CD4-positive, alpha-beta T cell (primary cell): ENCODE results near the gene RPGRIP1. TPM values are rescaled to one million over a fixed set of nuclear protein-coding genes. Genes with fewer than 3 reads are reported as not detected.

Experiments used
- ATAC-seq: fragments of 200-7000 bp; cut with Tn5 transposase; one replicate; pipeline ENCODE4 v1.10.0; 2022; ENCODE audit warnings: mild to moderate bottlenecking; ENCODE audit not compliant: poor library complexity
- CTCF ChIA-PET: fragments of 350-600 bp; sonication (Branson Sonifier 250); formaldehyde crosslinking; loops from one replicate; lab custom pipeline; 2021; ENCODE audit warnings: antibody characterized with exemption, inconsistent platforms; lab: Charles Lee
- POLR2A ChIA-PET: fragments of 350-600 bp; sonication (Branson Sonifier 250); formaldehyde crosslinking; loops from one replicate; lab custom pipeline; 2021; ENCODE audit warnings: antibody characterized with exemption, inconsistent platforms; lab: Charles Lee
- DNase-seq, 14 experiments: peaks; one replicate each; pipeline ENCODE4 v3.0.0-alpha.2; 2013 to 2020; ENCODE audit warnings: mixed read lengths in 2 of 14
- H3K27ac ChIP-seq, 2 donors: one replicate each; pipeline versions ENCODE4 v1.5.1 to v1.7.0; 2013; ENCODE audit warnings: low read length in 2 of 2, low read depth in 1 of 2, mild to moderate bottlenecking in 1 of 2
- H3K27me3 ChIP-seq, 2 experiments: 1 replicate in 1 of 2; 2 replicates in 1 of 2; pipeline versions ENCODE4 v1.6.1 to v1.7.0; 2013; ENCODE audit warnings: low read length in 2 of 2, control low read depth in 1 of 2, mild to moderate bottlenecking in 1 of 2, moderate library complexity in 1 of 2; ENCODE audit not compliant: insufficient read depth in 2 of 2, control insufficient read depth in 1 of 2
- H3K36me3 ChIP-seq: one replicate; pipeline ENCODE4 v1.6.1; 2013; ENCODE audit warnings: low read length, control low read depth; ENCODE audit not compliant: insufficient read depth
- H3K4me1 ChIP-seq: one replicate; pipeline ENCODE4 v1.6.1; 2013; ENCODE audit warnings: low read length, control low read depth; ENCODE audit not compliant: insufficient read depth
- H3K4me3 ChIP-seq: one replicate; pipeline ENCODE4 v1.5.1; 2013; ENCODE audit warnings: mild to moderate bottlenecking, low read length, moderate library complexity
- H3K9me3 ChIP-seq, 2 experiments: 1 replicate in 1 of 2; 2 replicates in 1 of 2; pipeline versions ENCODE4 v1.6.1 to v1.7.0; 2013; ENCODE audit warnings: low read length in 2 of 2, mild to moderate bottlenecking in 2 of 2, control low read depth in 1 of 2, moderate library complexity in 1 of 2; ENCODE audit not compliant: control insufficient read depth in 1 of 2, insufficient read depth in 1 of 2
- H3K27ac Mint-ChIP-seq: one replicate; pipeline ENCODE4 v1.8.0; 2020; ENCODE audit warnings: mixed read lengths
- H3K27me3 Mint-ChIP-seq: one replicate; pipeline ENCODE4 v1.8.0; 2021; ENCODE audit warnings: mixed read lengths
- H3K36me3 Mint-ChIP-seq: one replicate; pipeline ENCODE4 v1.8.0; 2021; ENCODE audit warnings: low read depth, mixed read lengths
- H3K4me1 Mint-ChIP-seq: one replicate; pipeline ENCODE4 v1.8.0; 2021; ENCODE audit warnings: low read depth, mixed read lengths
- H3K4me3 Mint-ChIP-seq: one replicate; pipeline ENCODE4 v1.8.0; 2020; ENCODE audit warnings: mild to moderate bottlenecking, mixed read lengths
- H3K9me3 Mint-ChIP-seq: one replicate; pipeline ENCODE4 v1.8.0; 2020; ENCODE audit warnings: mixed read lengths
- intact Hi-C, 2 experiments: fragments of 100-400 bp; cut with DNase I in 1 of 2; cut with micrococcal nuclease in 1 of 2; formaldehyde crosslinking; loops; one replicate each; pipeline versions ENCODE4 v1.15.1 to v1.9.0; 2023 to 2025; cut with DNase I, micrococcal nuclease
- total RNA-seq, 174 experiments: library from RNA in 2 of 174; stranded (reverse) in 2 of 174; gene quantifications; one replicate each; pipeline ENCODE4 v1.2.3 and lab custom pipeline; 2021 to 2026
- TF ChIP-seq, protein P1 (sequence below): fragments of 200-600 bp; IDR thresholded peaks from one replicate; pipeline ENCODE4 v1.8.0; 2022; ENCODE audit warnings: antibody characterized with exemption, mild to moderate bottlenecking

RPGRIP1 gene
- total RNA-seq, 2 experiments from 2014 or later: not detected

DNA sequence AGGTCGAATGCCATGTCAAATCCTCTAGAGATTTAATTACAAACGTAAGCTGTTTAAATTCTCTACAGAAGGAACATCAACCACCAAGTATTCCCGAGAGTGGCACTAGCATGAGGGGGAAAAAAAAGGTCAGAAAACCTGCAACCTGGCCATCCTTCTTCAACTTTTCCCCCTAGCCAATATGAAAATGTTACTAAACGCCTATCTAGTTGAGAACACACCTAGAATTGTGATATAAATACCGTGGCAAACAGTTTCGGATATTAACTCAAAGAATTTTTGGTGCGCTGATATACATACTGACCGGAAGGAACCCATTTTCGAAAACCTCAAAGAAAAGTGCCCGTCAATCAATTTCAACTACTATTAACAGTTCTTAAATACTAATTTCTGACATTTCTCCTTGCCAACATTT lies 12.4 kb upstream of the RPGRIP1 start:
- Mint-ChIP-seq H3K27ac (peak overlapping the region; percentile 95), H3K4me1 (peaks cover 65% of the 10 kb centered on the region), H3K4me3 (peak overlapping the region; percentile 94), H3K27me3 (no peaks in the 10 kb centered on the region), H3K9me3 (no peaks in the 10 kb centered on the region), H3K36me3 (peaks cover 71% of the 10 kb centered on the region)
- peaks cover 49% of the 10 kb centered on the region for H3K36me3 ChIP-seq
- ATAC-seq (no peak), DNase-seq (peak in 1 of 14 experiments; percentile 52)
- peak overlapping the region; percentile 83 for H3K4me3 ChIP-seq
- H3K4me1 ChIP-seq: peaks cover 37% of the 10 kb centered on the region
- CTCF ChIA-PET: interaction anchor here (3.6 kb wide), 1 partner anchor 12 kb away, joined by 21 read pairs; no protein-coding TSS in a partner anchor
- TF ChIP-seq, protein P1, sequence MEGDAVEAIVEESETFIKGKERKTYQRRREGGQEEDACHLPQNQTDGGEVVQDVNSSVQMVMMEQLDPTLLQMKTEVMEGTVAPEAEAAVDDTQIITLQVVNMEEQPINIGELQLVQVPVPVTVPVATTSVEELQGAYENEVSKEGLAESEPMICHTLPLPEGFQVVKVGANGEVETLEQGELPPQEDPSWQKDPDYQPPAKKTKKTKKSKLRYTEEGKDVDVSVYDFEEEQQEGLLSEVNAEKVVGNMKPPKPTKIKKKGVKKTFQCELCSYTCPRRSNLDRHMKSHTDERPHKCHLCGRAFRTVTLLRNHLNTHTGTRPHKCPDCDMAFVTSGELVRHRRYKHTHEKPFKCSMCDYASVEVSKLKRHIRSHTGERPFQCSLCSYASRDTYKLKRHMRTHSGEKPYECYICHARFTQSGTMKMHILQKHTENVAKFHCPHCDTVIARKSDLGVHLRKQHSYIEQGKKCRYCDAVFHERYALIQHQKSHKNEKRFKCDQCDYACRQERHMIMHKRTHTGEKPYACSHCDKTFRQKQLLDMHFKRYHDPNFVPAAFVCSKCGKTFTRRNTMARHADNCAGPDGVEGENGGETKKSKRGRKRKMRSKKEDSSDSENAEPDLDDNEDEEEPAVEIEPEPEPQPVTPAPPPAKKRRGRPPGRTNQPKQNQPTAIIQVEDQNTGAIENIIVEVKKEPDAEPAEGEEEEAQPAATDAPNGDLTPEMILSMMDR: no peak
- H3K27ac ChIP-seq: peak overlapping the region; percentile 95 to 97
- no peaks in the 10 kb centered on the region for H3K9me3 ChIP-seq
- no peaks in the 10 kb centered on the region for H3K27me3 ChIP-seq
- intact Hi-C loops: loop anchor here in 1 of 2 experiments (5.0 to 10.0 kb wide), 3 partner anchors 35 to 165 kb away; partner anchors contain the start of gene TMEM253
- POLR2A ChIA-PET: interaction anchor here (0.7 to 4.7 kb wide), 10 partner anchors 8 to 117 kb away, joined by 3 to 50 read pairs (median 5); partner anchors contain the start of gene SUPT16H

DNA sequence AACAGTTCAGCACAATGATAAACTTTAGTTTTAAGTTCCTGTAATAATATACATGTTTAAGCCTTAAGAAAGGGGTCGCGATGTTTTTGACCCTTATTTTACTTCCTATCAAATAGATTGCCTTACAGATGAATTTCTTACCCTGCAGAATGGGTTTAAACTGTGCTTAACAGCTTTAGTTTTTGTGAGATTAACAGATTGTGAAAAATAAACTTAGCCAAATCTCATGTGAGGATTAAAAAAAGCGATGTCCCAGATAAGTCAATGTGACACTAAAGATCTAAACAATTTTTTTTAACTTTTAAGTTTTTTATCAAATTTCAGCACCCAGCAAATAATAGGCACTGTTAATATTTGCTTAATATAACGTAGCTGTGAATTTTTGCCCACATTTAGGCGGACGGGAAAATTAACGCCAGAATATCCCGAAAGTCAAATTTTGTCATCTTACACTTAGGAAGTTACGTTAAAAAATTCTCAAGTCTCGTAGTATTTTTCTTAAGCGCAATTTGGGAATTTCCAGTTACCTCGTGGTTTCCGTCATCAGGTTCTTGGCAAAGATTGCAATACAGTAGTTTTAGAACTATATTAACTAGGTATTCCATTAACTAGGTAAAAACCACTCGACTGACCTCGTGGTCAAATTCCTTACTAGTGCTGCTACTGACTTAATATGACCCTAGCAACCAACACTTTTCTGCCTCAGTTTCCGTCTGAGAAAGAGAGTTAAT lies 11.8 kb upstream of the RPGRIP1 start:
- Mint-ChIP-seq H3K36me3 (peaks cover 65% of the 10 kb centered on the region), H3K27ac (peak overlapping the region; percentile 95), H3K9me3 (no peaks in the 10 kb centered on the region), H3K27me3 (no peaks in the 10 kb centered on the region), H3K4me1 (peaks cover 59% of the 10 kb centered on the region), H3K4me3 (peak overlapping the region; percentile 94)
- Histone ChIP-seq H3K9me3 (no peaks in the 10 kb centered on the region), H3K36me3 (peaks cover 43% of the 10 kb centered on the region), H3K4me1 (peaks cover 35% of the 10 kb centered on the region), H3K27me3 (no peaks in the 10 kb centered on the region), H3K27ac (peak overlapping the region; percentile 95 to 97), H3K4me3 (peak overlapping the region; percentile 83)
- ATAC-seq: no peak
- TF ChIP-seq, protein P1: no peak
- intact Hi-C loops: loop anchor here (2.0 to 10.0 kb wide), 5 partner anchors 36 to 166 kb away; partner anchors contain the start of gene TMEM253 (in 1 of the 2)
- POLR2A ChIA-PET: interaction anchor here (0.6 to 4.7 kb wide), 12 partner anchors 13 to 169 kb away, joined by 3 to 50 read pairs (median 5); partner anchors contain the start of gene SUPT16H
- CTCF ChIA-PET: interaction anchor here (3.6 kb wide), 1 partner anchor 13 kb away, joined by 21 read pairs; no protein-coding TSS in a partner anchor
- peak in 3 of 14 experiments; percentile 48 to 81 (median 78) for DNase-seq

DNA sequence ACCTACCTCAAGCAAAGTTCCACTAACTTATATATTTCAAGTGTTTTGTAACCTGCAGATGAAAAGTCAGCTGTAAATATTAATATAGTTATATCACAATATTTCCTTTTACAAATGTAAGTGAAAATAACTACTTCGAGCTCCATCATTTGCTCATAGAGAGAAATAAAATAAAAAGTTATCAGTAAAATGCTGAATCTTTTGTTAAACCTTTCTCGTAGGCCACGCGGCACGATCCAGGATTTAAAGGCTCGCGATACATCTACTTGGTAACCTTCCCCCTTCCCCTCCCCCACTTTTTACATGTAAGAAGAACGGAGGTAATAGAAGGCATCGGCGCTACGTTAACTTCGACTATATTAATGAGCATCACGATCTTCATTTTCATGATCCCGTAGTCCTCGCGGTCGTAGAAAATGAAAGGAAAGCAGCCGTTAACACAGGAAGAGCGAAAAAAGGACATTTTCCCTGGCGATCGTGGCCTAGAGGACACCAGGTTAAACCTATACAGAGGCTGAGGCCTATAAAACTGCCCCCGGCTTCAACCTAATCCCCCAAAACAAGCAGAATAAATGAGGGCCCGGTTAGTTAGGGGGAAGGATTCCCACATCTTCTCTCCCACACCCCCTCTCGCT lies 11.1 kb upstream of the RPGRIP1 start:
- Mint-ChIP-seq H3K4me1 (peaks cover 52% of the 10 kb centered on the region), H3K36me3 (peaks cover 59% of the 10 kb centered on the region), H3K4me3 (peak overlapping the region; percentile 94), H3K9me3 (no peaks in the 10 kb centered on the region), H3K27me3 (no peaks in the 10 kb centered on the region), H3K27ac (peak overlapping the region; percentile 95)
- Histone ChIP-seq H3K4me1 (peaks cover 32% of the 10 kb centered on the region), H3K36me3 (peaks cover 36% of the 10 kb centered on the region), H3K27ac (peak overlapping the region; percentile 95 to 97), H3K4me3 (peak overlapping the region; percentile 83), H3K27me3 (no peaks in the 10 kb centered on the region), H3K9me3 (no peaks in the 10 kb centered on the region)
- DNase-seq: peak in 8 of 14 experiments; percentile 10 to 76 (median 27)
- ChIA-PET POLR2A (interaction anchor here (0.6 to 4.7 kb wide), 11 partner anchors 13 to 168 kb away, joined by 3 to 50 read pairs (median 4); partner anchors contain the start of gene SUPT16H), CTCF (no interaction called here)
- intact Hi-C loops: loop anchor here (1.0 to 10.0 kb wide), 7 partner anchors 36 to 188 kb away; partner anchors contain the start of genes CHD8 (in 1 of the 2), SUPT16H (in 1 of the 2) and TMEM253 (in 1 of the 2)
- TF ChIP-seq, protein P1: no peak
- ATAC-seq: no peak
